ENCODE results near the gene SERINC5. TPM values are rescaled to one million over a fixed set of nuclear protein-coding genes. Genes with fewer than 3 reads are reported as not detected.

SERINC5 gene
- total and polyA plus RNA-seq, 7 donors = 0.70 to 8.6 (median 2.7) TPM

GRCh38 chr5:80152778-80153177 lies 103.1 kb downstream of the SERINC5 start:
- Histone ChIP-seq H3K36me3 (ENCODE audit: insufficient read depth in 1 of 2, low read depth in 1 of 2) (no peaks in the 10 kb centered on the region), H3K4me3 (no peak overlapping the region), H3K27me3 (ENCODE audit: insufficient read depth in 3 of 3, low read length in 2 of 3) (no peaks in the 10 kb centered on the region), H3K27ac (no peak overlapping the region), H3K9me3 (no peaks in the 10 kb centered on the region), H3K4me1 (no peaks in the 10 kb centered on the region)
- intact Hi-C loops (cut with DNase I) = no loop called here
- TF ChIP-seq CTCF (IDR thresholded peaks at IDR 0.05) = no peak
- no peak for DNase-seq
- no peak for ATAC-seq
- WGBS, 3 donors = 86 to 97% (median 93%) methylated on average over 5 of the region's 5 CpGs

DNA sequence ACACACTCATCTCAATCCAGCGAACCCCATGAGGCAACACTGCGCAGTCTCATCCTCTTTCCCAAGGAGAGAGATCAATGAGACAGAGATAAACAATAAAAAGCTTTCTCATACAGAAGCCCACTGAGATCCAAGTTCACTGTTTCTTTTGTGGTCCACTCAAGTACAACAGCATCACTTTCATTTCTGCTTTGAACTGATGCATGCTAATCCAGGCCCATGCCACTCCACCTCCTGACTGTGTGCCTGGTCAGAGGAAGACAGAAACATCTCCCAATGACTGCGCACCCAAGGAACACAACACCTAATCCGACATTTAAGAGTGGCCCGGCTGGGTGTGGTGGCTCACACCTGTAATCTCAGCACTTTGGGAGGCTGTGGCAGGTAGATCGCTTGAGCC lies 104.0 kb downstream of the SERINC5 start:
- ATAC-seq (no peak), DNase-seq (no peak)
- Histone ChIP-seq H3K27ac (no peak overlapping the region), H3K9me3 (no peaks in the 10 kb centered on the region), H3K4me1 (no peaks in the 10 kb centered on the region), H3K27me3 (ENCODE audit: insufficient read depth in 3 of 3, low read length in 2 of 3) (no peaks in the 10 kb centered on the region), H3K4me3 (no peak overlapping the region), H3K36me3 (ENCODE audit: insufficient read depth in 1 of 2, low read depth in 1 of 2) (peaks cover 0 to 3% of the 10 kb centered on the region in 2 donors)
- TF ChIP-seq CTCF (IDR thresholded peaks at IDR 0.05) = no peak
- 97 to 99% (median 99%) methylated on average over 6 of the region's 6 CpGs for WGBS, 3 donors
- intact Hi-C loops (cut with DNase I) = no loop called here

DNA sequence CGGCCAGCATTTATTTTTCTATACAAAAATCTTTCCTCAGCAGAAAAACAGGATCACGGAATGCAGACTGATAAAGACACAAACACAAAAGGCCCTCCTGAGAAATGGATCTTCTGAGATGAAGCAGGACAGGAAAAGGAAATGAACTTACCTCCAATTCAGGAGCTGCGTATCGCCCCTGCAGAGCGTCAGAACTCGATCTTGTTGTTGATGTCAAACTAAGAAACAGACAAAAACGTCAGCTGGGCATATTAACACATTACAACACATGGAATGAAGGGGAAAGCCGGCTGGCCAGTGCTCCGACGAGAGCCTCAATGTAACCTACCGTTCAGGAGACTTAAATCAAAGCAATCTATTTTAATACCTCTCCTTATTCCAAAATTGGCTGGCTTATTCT lies 105.1 kb downstream of the SERINC5 start:
- Histone ChIP-seq H3K36me3 (ENCODE audit: insufficient read depth in 1 of 2, low read depth in 1 of 2) (peaks cover 0 to 6% of the 10 kb centered on the region in 2 donors), H3K4me1 (no peaks in the 10 kb centered on the region), H3K27me3 (ENCODE audit: insufficient read depth in 3 of 3, low read length in 2 of 3) (no peaks in the 10 kb centered on the region), H3K4me3 (no peak overlapping the region), H3K27ac (no peak overlapping the region), H3K9me3 (no peaks in the 10 kb centered on the region)
- intact Hi-C loops (cut with DNase I) = no loop called here
- ATAC-seq (no peak), DNase-seq (no peak)
- 72 to 85% (median 78%) methylated on average over 11 of the region's 11 CpGs for WGBS, 3 donors
- TF ChIP-seq CTCF (IDR thresholded peaks at IDR 0.05) = no peak

GRCh38 chr5:80149161-80149609 lies 106.7 kb downstream of the SERINC5 start:
- no peaks in the 10 kb centered on the region for H3K9me3 ChIP-seq
- H3K4me3 ChIP-seq = no peak overlapping the region
- DNase-seq (no peak), ATAC-seq (no peak)
- TF ChIP-seq CTCF (IDR thresholded peaks at IDR 0.05) = no peak
- WGBS, 3 donors = 54 to 70% (median 56%) methylated on average over 3 of the region's 3 CpGs
- no peaks in the 10 kb centered on the region for H3K4me1 ChIP-seq
- intact Hi-C loops (cut with DNase I) = loop anchor here in 1 of 2 donors (10.0 kb wide), 1 partner anchor 46 kb away; no protein-coding TSS in a partner anchor
- H3K27me3 ChIP-seq (ENCODE audit: insufficient read depth in 3 of 3, low read length in 2 of 3) = no peaks in the 10 kb centered on the region
- peaks cover 0 to 13% of the 10 kb centered on the region in 2 donors for H3K36me3 ChIP-seq (ENCODE audit: insufficient read depth in 1 of 2, low read depth in 1 of 2)
- H3K27ac ChIP-seq = no peak overlapping the region

Data from psoas muscle (tissue), 8 donors.